ENCODE results near the gene SPECC1.
"Not testable (repeated sequence)": the region's sequence is repeated elsewhere in the genome, so short reads cannot be mapped to it uniquely, and the experiment has no call there.

Gene SPECC1

DNA sequence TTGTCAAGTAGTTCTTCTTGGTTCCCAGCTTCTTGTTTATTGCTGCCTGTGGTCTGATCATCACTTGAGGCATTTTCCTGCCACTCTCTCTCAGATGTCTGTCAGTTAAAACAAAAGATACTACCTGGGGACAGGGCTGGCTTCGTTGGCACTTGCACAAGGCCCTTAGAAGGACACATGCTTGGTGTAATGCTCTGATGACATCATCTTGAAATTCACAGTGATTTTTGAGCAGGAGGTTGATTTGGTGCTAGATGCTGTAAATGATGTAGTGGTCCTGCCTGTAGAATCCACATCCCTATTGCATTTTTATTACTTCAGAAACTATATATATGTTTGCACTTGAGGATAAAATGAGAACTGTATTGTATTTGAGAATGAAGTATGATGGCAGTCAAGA is 247.8 kb downstream of the SPECC1 start:
- Mint-ChIP-seq H3K27ac (no peak overlapping the region), H3K36me3 (ENCODE audit: low read depth) (peaks cover 5% of the 10 kb centered on the region), H3K9me3 (peaks cover 8% of the 10 kb centered on the region), H3K27me3 (no peaks in the 10 kb centered on the region), H3K4me1 (ENCODE audit: low read depth) (peaks cover 34% of the 10 kb centered on the region), H3K4me3 (no peak overlapping the region)
- DNase-seq = no peak

DNA sequence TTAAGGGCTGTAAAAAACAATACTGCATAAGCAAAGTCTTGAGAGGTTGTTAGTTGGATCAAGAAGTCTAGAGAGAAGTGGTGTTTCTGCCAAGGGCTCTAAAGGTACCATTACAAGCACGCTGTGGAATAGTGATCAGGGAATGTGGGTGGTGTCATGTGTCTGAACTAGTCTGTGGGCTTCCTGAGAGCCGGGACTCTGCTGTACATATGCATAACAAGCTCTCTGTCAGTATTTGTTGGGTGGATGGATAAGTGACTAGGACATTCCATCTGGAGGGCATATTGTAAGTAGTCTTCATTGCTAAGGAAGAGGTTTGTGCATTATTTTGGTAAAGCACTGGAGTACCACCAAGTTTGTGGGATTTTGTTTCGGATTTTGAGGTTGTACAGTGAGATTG is 248.6 kb downstream of the SPECC1 start:
- Mint-ChIP-seq H3K27ac (no peak overlapping the region), H3K9me3 (peaks cover 8% of the 10 kb centered on the region)

DNA sequence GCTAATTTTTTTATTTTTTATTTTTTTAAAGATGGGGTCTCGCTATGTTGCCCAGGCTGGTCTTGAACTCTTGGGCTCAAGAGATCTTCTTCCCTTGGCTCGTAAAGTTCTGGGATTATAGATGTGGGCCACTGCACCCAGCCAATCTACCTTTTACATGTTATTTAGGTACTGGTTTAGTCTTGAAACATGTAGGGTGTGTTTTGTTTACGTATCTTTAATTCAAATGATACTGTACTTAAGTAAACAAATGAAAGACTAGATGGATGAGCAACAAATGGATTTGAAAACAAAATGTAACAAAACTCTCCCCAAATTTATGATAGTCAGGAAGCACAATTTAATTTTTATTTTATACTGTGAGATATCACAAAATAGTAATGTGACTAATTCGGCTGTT is 250.5 kb downstream of the SPECC1 start:
- no peak overlapping the region for H3K27ac Mint-ChIP-seq
- H3K9me3 Mint-ChIP-seq = peaks cover 8% of the 10 kb centered on the region
- no peaks in the 10 kb centered on the region for H3K27me3 Mint-ChIP-seq
- H3K36me3 Mint-ChIP-seq (ENCODE audit: low read depth) = peaks cover 5% of the 10 kb centered on the region
- H3K4me1 Mint-ChIP-seq (ENCODE audit: low read depth) = peaks cover 32% of the 10 kb centered on the region
- no peak overlapping the region for H3K4me3 Mint-ChIP-seq
- no peak for DNase-seq

More for the DNA sequence above, 248.6 kb downstream of the SPECC1 start:
- no peak for DNase-seq
- Mint-ChIP-seq H3K4me1 (ENCODE audit: low read depth) (peaks cover 42% of the 10 kb centered on the region), H3K4me3 (no peak overlapping the region), H3K27me3 (no peaks in the 10 kb centered on the region), H3K36me3 (ENCODE audit: low read depth) (peaks cover 5% of the 10 kb centered on the region)

DNA sequence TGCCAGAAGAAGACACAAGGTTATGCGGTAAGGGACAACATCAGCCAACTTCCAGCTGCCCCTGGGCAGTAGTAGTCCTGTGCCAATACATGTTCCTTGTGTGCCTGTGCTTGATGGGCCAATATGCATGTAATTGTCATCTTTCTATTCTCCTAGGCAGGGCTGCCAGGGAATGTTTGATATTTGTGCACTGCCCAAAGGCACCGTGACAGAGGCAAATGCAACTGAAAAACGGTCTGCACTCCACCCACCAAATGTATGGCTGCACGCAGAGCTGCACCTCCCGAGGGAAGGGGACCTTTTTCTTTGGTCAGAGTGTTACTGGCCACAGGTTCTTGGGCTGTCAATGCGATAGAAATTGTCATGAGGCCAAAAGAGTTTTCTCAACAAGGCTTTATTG is 251.1 kb downstream of the SPECC1 start:
- Mint-ChIP-seq H3K9me3 (peaks cover 8% of the 10 kb centered on the region), H3K27ac (no peak overlapping the region), H3K4me1 (ENCODE audit: low read depth) (peaks cover 33% of the 10 kb centered on the region), H3K36me3 (ENCODE audit: low read depth) (peaks cover 5% of the 10 kb centered on the region), H3K27me3 (no peaks in the 10 kb centered on the region), H3K4me3 (no peak overlapping the region)
- no peak for DNase-seq

DNA sequence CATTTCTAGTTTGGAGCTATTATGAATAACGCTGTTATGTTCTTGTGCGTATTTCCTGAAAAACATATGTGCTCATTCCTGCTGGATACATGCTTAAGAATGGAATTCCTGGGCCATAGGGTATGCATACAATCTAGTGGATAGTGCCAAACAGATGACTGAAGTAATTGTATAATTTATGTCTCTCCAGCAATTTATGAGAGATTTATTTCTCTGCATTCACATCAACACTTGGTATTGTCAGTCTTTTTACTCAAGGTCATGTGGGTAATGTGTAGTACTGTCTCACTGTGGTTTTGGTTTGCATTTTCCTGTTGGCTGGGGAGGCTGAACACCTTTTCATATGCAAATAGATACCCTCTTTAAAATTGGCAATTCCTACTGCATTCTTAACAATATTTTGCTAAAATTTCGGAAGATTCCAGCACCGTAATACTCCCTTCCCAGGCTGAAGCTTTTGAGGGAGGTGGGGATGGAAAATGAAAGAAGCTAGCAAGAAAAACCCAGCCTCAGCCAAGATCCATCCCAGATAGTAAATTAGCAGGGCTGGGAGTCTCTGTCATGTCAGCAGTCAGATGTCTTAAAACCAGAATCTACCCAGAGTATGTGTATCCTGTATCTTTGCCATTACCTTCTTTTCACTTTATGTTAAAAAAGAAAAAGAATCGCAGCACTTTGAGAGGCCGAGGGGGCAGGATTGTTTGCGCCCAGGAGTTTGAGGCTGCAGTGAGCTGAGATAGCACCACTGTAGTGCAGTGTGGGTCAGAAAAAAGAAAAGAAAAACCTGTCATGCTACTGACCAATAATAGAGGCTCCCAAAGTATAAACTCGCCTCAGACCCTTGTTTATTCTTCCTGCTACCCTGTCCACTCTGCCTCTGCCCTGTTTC is 253.3 kb downstream of the SPECC1 start:
- Mint-ChIP-seq H3K27me3 (no peaks in the 10 kb centered on the region), H3K27ac (peak overlapping the region; percentile 46), H3K4me3 (no peak overlapping the region), H3K9me3 (peaks cover 8% of the 10 kb centered on the region), H3K4me1 (ENCODE audit: low read depth) (peaks cover 38% of the 10 kb centered on the region), H3K36me3 (ENCODE audit: low read depth) (peaks cover 2% of the 10 kb centered on the region)
- no peak for DNase-seq

DNA sequence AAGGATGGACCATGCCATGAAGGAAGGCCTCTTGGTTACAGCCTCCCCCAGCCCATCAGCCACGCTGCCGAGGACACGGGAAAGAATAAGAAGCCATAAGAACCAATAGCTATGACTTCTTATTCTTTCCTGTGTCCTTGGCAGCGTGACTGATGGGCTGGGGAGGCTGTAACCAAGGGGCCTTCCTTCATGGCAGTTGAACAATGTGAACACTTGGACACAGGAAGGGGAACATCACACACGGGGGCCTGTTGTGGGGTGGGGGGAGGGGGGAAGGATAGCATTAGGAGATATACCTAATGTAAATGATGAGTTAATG is 253.9 kb downstream of the SPECC1 start:
- H3K27me3 Mint-ChIP-seq; H3K9me3 Mint-ChIP-seq; H3K4me3 Mint-ChIP-seq; H3K27ac Mint-ChIP-seq; DNase-seq; H3K36me3 Mint-ChIP-seq (ENCODE audit: low read depth): not testable (repeated sequence)
- H3K4me1 Mint-ChIP-seq (ENCODE audit: low read depth) = peaks cover 44% of the 10 kb centered on the region

- Mint-ChIP-seq H3K4me3 (no peak overlapping the region), H3K27ac (no peak overlapping the region), H3K27me3 (no peaks in the 10 kb centered on the region), H3K36me3 (ENCODE audit: low read depth) (no peaks in the 10 kb centered on the region), H3K4me1 (ENCODE audit: low read depth) (peaks cover 48% of the 10 kb centered on the region), H3K9me3 (peaks cover under 1% of the 10 kb centered on the region)
- no peak for DNase-seq
Measured at GRCh38 chr17:20263595-20263994, 254.4 kb downstream of the SPECC1 start.

GRCh38 chr17:20264996-20265395 is 255.8 kb downstream of the SPECC1 start:
- no peak overlapping the region for H3K4me3 Mint-ChIP-seq
- no peaks in the 10 kb centered on the region for H3K27me3 Mint-ChIP-seq
- H3K9me3 Mint-ChIP-seq = no peaks in the 10 kb centered on the region
- H3K36me3 Mint-ChIP-seq (ENCODE audit: low read depth) = no peaks in the 10 kb centered on the region
- no peak for DNase-seq
- H3K27ac Mint-ChIP-seq = no peak overlapping the region
- H3K4me1 Mint-ChIP-seq (ENCODE audit: low read depth) = peaks cover 60% of the 10 kb centered on the region

- Mint-ChIP-seq H3K4me1 (ENCODE audit: low read depth) (peaks cover 69% of the 10 kb centered on the region), H3K36me3 (ENCODE audit: low read depth) (no peaks in the 10 kb centered on the region), H3K4me3 (no peak overlapping the region), H3K27me3 (no peaks in the 10 kb centered on the region), H3K27ac (peak overlapping the region; percentile 37), H3K9me3 (no peaks in the 10 kb centered on the region)
- no peak for DNase-seq
Measured at GRCh38 chr17:20266806-20267458, 257.8 kb downstream of the SPECC1 start.

GRCh38 chr17:20267459-20267842 is 258.3 kb downstream of the SPECC1 start:
- Mint-ChIP-seq H3K36me3 (ENCODE audit: low read depth) (no peaks in the 10 kb centered on the region), H3K27me3 (no peaks in the 10 kb centered on the region), H3K4me3 (no peak overlapping the region), H3K27ac (peak overlapping the region; percentile 30), H3K4me1 (ENCODE audit: low read depth) (peaks cover 69% of the 10 kb centered on the region), H3K9me3 (no peaks in the 10 kb centered on the region)
- DNase-seq = no peak

GRCh38 chr17:20270369-20270768 is 261.2 kb downstream of the SPECC1 start:
- no peak overlapping the region for H3K4me3 Mint-ChIP-seq
- no peaks in the 10 kb centered on the region for H3K36me3 Mint-ChIP-seq (ENCODE audit: low read depth)
- H3K4me1 Mint-ChIP-seq (ENCODE audit: low read depth) = peaks cover 76% of the 10 kb centered on the region
- DNase-seq = no peak
- no peak overlapping the region for H3K27ac Mint-ChIP-seq
- no peaks in the 10 kb centered on the region for H3K9me3 Mint-ChIP-seq
- no peaks in the 10 kb centered on the region for H3K27me3 Mint-ChIP-seq

- Mint-ChIP-seq H3K27ac (peak overlapping the region; percentile 76), H3K27me3 (no peaks in the 10 kb centered on the region), H3K9me3 (no peaks in the 10 kb centered on the region), H3K4me3 (no peak overlapping the region), H3K4me1 (ENCODE audit: low read depth) (peaks cover 81% of the 10 kb centered on the region), H3K36me3 (ENCODE audit: low read depth) (no peaks in the 10 kb centered on the region)
- no peak for DNase-seq
Measured at GRCh38 chr17:20271011-20271610, 262.0 kb downstream of the SPECC1 start.

GRCh38 chr17:20273741-20274500 is 264.8 kb downstream of the SPECC1 start:
- H3K27me3 Mint-ChIP-seq = no peaks in the 10 kb centered on the region
- DNase-seq = no peak
- H3K4me3 Mint-ChIP-seq = no peak overlapping the region
- H3K27ac Mint-ChIP-seq = peak overlapping the region; percentile 75
- H3K36me3 Mint-ChIP-seq (ENCODE audit: low read depth) = no peaks in the 10 kb centered on the region
- H3K9me3 Mint-ChIP-seq = no peaks in the 10 kb centered on the region
- peaks cover 83% of the 10 kb centered on the region for H3K4me1 Mint-ChIP-seq (ENCODE audit: low read depth)

GRCh38 chr17:20275653-20276052 is 266.5 kb downstream of the SPECC1 start:
- Mint-ChIP-seq H3K4me1 (ENCODE audit: low read depth) (peaks cover 82% of the 10 kb centered on the region), H3K27ac (peak overlapping the region; percentile 45), H3K4me3 (no peak overlapping the region), H3K36me3 (ENCODE audit: low read depth) (no peaks in the 10 kb centered on the region), H3K27me3 (no peaks in the 10 kb centered on the region), H3K9me3 (no peaks in the 10 kb centered on the region)
- no peak for DNase-seq
